ENCODE results near the gene CACNA2D3.

GRCh38 chr3:54169524-54169923 lies 47.2 kb downstream of the CACNA2D3 start:
- TF ChIP-seq CTCF (conservative IDR thresholded peaks at IDR 0.05 in 1 of 2, IDR thresholded peaks at IDR 0.05 in 1 of 2; ENCODE audit: extremely low read depth in 1 of 2, insufficient read depth in 1 of 2, low read depth in 1 of 2, low read length in 2 of 2) (no peak), EZH2 (IDR thresholded peaks at IDR 0.05; ENCODE audit: borderline replicate concordance, low read length) (no peak)
